Epithelial cell of prostate (primary cell): ENCODE data around the gene NOM1.
"Not testable (repeated sequence)": the region's sequence is repeated elsewhere in the genome, so short reads cannot be mapped to it uniquely, and the experiment has no call there.

ENCODE experiments used
- DNase-seq: peaks from one replicate; pipeline ENCODE4 v3.0.0-alpha.2; 2011; ENCODE audit warnings: low read depth, low spot score
- H3K27ac ChIP-seq: fragments of 450-650 bp; 2 replicates; pipeline ENCODE4 v1.5.1; 2017; ENCODE audit warnings: mild to moderate bottlenecking

The NOM1 gene

GRCh38 chr7:156940421-156941122 lies 8.9 kb upstream of the NOM1 start:
- H3K27ac ChIP-seq = no peak overlapping the region
- DNase-seq = no peak

GRCh38 chr7:156941393-156942182 lies 7.9 kb upstream of the NOM1 start:
- H3K27ac ChIP-seq = no peak overlapping the region
- no peak for DNase-seq

- H3K27ac ChIP-seq = no peak overlapping the region
Measured at GRCh38 chr7:156942708-156943090, 6.8 kb upstream of the NOM1 start.

GRCh38 chr7:156943091-156944041 lies 6.1 kb upstream of the NOM1 start:
- no peak for DNase-seq
- H3K27ac ChIP-seq = no peak overlapping the region

More at GRCh38 chr7:156942708-156943090, 6.8 kb upstream of the NOM1 start:
- no peak for DNase-seq

GRCh38 chr7:156944876-156945275 lies 4.6 kb upstream of the NOM1 start:
- no peak overlapping the region for H3K27ac ChIP-seq
- DNase-seq = no peak

- DNase-seq = no peak
- no peak overlapping the region for H3K27ac ChIP-seq
Measured at GRCh38 chr7:156947120-156947843, 2.2 kb upstream of the NOM1 start.

- H3K27ac ChIP-seq = no peak overlapping the region
- DNase-seq = no peak
Measured at GRCh38 chr7:156948361-156948760, 1.2 kb upstream of the NOM1 start.

GRCh38 chr7:156950381-156950858 lies 908 bp downstream of the NOM1 start:
- DNase-seq = no peak
- peak overlapping the region; percentile 63 for H3K27ac ChIP-seq

- H3K27ac ChIP-seq, DNase-seq: not testable (repeated sequence)
Measured at GRCh38 chr7:156953215-156953614, 3.7 kb downstream of the NOM1 start.

- no peak overlapping the region for H3K27ac ChIP-seq
- no peak for DNase-seq
Measured at GRCh38 chr7:156954941-156955340, 5.4 kb downstream of the NOM1 start.

- no peak overlapping the region for H3K27ac ChIP-seq
- DNase-seq = no peak
Measured at GRCh38 chr7:156956727-156957126, 7.2 kb downstream of the NOM1 start.

GRCh38 chr7:156962145-156962544 lies 12.6 kb downstream of the NOM1 start:
- DNase-seq = no peak
- no peak overlapping the region for H3K27ac ChIP-seq

GRCh38 chr7:156962897-156963296 lies 13.4 kb downstream of the NOM1 start:
- H3K27ac ChIP-seq = no peak overlapping the region
- no peak for DNase-seq

GRCh38 chr7:156963472-156963871 lies 14.0 kb downstream of the NOM1 start:
- DNase-seq = no peak
- H3K27ac ChIP-seq = no peak overlapping the region

GRCh38 chr7:156964971-156965370 lies 15.5 kb downstream of the NOM1 start:
- DNase-seq = no peak
- no peak overlapping the region for H3K27ac ChIP-seq

- DNase-seq = no peak
- H3K27ac ChIP-seq = no peak overlapping the region
Measured at GRCh38 chr7:156966387-156966786, 16.9 kb downstream of the NOM1 start.

- H3K27ac ChIP-seq = peak overlapping the region; percentile 88
Measured at GRCh38 chr7:156968183-156968582, 18.7 kb downstream of the NOM1 start.

GRCh38 chr7:156969972-156970420 lies 20.5 kb downstream of the NOM1 start:
- peak overlapping the region; percentile 88 for H3K27ac ChIP-seq
- peak; percentile 46 for DNase-seq

More at GRCh38 chr7:156968183-156968582, 18.7 kb downstream of the NOM1 start:
- no peak for DNase-seq

- DNase-seq = no peak
- no peak overlapping the region for H3K27ac ChIP-seq
Measured at GRCh38 chr7:156975620-156976019, 26.1 kb downstream of the NOM1 start.
